Measurements from ENCODE around the gene RAPH1.
"Not testable (repeated sequence)": the region's sequence is repeated elsewhere in the genome, so short reads cannot be mapped to it uniquely, and the experiment has no call there.

The RAPH1 gene

DNA sequence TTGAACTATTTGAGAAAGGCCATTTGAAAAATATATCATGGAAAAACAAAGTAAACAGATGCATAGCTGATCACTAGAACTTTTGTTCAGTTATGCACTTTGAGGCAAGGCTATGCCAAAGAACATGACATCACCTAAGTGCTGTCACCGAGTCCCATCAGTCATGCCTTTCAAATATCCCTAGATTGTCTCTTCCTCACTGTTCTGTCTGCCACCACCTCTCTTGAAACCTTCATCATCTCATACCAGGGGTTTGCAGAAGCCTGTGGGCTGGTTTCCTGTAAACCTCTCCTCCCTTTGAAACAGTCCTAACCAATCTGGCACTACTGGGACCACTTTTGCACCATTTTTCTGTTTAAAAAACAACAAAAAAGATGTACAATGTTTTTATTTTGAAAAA, 12.3 kb upstream of the RAPH1 start:
- TF ChIP-seq CTCF (conservative IDR thresholded peaks at IDR 0.05), result no peak
- H3K27ac ChIP-seq, result no peak overlapping the region

- no peak for TF ChIP-seq CTCF (conservative IDR thresholded peaks at IDR 0.05)
- no peak overlapping the region for H3K27ac ChIP-seq
Measured at GRCh38 chr2:203544402-203544801, 9.3 kb upstream of the RAPH1 start.

DNA sequence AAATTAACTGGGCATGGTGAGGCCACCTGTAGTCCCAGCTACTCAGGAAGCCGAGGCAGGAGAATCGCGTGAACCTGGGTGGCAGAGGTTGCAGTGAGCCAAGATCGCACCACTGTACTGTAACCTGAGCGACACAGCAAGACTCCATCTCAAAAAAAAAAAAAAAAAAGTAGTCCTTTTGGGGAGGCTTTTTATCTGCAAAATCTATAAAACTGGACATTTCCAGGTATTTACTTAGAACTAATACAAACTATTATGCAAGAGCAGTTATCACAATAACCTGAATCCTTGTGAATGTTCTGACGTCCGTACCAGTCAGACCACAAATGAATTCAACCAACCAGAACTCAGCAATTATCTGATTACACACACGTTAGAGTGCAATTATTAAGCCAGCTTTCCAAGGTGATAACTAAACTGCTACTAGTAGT, 8.8 kb upstream of the RAPH1 start:
- H3K27ac ChIP-seq, result no peak overlapping the region
- no peak for TF ChIP-seq CTCF (conservative IDR thresholded peaks at IDR 0.05)

DNA sequence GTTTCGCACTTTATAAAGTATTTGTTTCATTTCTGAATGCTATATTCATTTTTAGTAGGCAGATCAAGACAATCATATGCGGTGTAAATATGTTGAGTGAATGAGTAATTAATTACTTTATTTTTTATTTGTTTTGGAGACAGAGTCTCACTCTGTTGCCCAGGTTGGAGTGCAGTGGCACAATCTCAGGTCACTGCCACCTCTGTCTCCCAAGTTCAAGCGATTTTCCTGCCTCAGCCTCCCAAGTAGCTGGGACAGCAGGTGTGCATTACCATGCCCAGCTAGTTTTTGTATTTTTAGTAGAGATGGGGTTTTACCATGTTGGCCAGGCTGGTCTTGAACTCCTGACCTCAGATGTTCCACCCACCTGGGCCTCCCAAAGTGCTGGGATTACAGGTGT, 5.5 kb upstream of the RAPH1 start:
- H3K27ac ChIP-seq, result not testable (repeated sequence)

GRCh38 chr2:203538237-203538636, 3.1 kb upstream of the RAPH1 start:
- not testable (repeated sequence) for H3K27ac ChIP-seq

DNA sequence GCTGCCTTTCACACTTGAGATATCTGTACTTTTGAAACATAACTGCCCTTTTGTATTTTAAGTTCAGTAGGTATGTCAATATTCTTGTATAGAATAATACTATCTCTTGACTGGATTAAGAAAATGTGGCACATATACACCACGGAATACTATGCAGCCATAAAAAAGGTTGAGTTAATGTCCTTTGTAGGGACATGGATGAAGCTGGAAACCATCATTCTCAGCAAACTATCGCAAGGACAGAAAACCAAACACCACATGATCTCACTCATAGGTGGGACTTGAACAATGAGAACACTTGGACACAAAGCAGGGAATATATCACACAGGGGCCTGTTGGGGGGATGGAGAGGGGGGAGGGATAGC, 1.5 kb upstream of the RAPH1 start:
- peak overlapping the region; percentile 91 for H3K27ac ChIP-seq

DNA sequence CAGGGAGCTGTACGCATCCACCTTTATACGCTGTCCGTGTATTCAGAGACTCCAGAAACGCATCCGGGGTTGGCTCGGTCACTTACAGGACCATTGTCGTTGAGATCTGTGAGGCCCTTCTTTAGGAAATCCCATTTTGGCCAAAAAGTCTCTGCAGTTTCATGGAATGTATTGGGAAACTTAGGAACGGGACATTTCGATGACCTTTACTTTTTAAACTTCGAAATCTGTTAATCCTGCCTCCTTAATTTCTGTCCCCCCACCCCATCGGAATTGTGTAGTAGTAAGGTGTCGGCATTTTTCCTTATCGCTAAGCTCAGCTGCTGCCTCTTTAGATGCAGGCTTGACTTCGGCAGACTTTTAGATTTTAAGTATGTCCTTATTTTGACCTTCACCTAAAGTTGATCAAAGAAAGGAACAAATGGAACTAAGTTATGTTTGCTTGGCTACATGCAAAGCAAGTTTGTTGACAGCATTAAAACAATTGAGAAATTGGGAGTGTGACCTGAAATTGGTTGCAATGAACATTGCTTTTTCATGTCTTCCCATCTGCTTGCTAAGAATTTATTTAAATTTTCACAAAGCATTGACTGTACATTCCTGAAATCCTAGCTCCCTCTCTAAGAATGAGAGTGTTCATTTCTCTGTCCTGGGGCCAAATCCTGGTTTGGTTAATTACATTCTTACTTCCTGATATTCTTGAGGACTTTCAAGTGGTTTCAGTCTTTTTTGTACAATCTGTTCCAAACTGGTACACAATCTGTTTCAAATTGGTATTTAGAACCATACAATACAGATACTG, 884 bp upstream of the RAPH1 start:
- H3K27ac ChIP-seq, result peak overlapping the region; percentile 91
- TF ChIP-seq CTCF (conservative IDR thresholded peaks at IDR 0.05), result no peak

- H3K27ac ChIP-seq, result peak overlapping the region; percentile 91
- no peak for TF ChIP-seq CTCF (conservative IDR thresholded peaks at IDR 0.05)
Measured at GRCh38 chr2:203534621-203535077, 452 bp downstream of the RAPH1 start.

GRCh38 chr2:203533676-203534591, 1.2 kb downstream of the RAPH1 start:
- peak overlapping the region; percentile 91 for H3K27ac ChIP-seq
- no peak for TF ChIP-seq CTCF (conservative IDR thresholded peaks at IDR 0.05)
